ENCODE measurements around the gene RAC2. TPM values are rescaled to one million over a fixed set of nuclear protein-coding genes. Genes with fewer than 3 reads are reported as not detected.

RAC2 gene
- total RNA-seq, 2 donors from 2014 or later, result 27.4 to 27.6 TPM

DNA sequence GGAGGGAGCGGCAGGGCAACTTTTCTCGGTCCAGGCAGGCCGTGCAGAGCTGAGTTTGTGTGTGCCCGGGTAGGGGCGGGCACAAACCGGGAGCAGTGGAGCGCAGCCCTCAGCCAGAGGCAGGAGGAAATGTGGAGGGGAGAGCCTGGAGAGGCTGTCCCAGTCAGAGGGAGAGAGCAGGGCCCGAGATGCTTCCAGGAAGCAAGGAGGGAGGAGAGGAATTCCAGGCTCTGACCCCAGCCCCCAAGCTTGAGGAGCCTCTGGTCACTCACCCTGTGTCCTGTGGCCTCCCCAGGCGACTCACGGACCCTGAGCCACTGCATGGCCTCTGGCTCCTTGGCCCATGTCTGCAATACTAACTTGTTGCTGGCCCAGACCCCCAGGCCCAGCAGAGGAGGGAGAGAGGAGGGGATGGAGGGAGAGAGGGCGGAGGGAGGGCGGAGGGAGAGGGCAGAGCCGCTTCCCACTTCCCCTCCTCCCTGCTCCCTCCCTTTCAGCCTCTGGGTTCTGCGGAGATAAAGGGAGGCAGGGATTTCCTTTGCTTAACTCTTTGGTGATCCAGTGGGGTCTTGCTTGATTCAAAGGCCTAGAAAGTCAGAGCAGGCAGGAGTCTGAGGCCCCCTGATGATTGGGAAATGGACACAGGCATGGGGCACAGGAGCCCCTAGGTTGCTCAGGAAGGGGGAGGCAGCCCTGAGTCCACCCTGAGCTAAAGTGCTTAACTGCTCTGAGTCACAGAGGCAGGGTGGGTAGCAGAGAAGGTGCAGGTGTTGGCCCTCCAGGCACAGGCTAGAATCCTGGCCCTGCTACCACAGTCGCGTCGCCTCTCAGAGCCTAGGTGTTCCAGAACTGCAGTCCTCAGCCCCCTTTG is 55.9 kb downstream of the RAC2 start, which contains the start of gene C1QTNF6:
Gene C1QTNF6, minus strand, starts transcription at position 357 of the 871 bp plus-strand sequence. Its CDS starts 34 bp downstream, at position 323.
- Histone ChIP-seq H3K4me3 (peak within 1 kb of the TSS; percentile 14), H3K27me3 (no peaks in the 10 kb centered on the region), H3K9me3 (no peaks in the 10 kb centered on the region), H3K27ac (peak within 1 kb of the TSS; percentile 86), H3K4me1 (peaks cover 14% of the 10 kb centered on the region), H3K9ac (ENCODE audit: low read depth in 2 of 2, low read length in 2 of 2) (peak within 1 kb of the TSS; percentile 74 to 89), H3K36me3 (no peaks in the 10 kb centered on the region)
- peak; percentile 65 for DNase-seq
- TF ChIP-seq, protein P1, sequence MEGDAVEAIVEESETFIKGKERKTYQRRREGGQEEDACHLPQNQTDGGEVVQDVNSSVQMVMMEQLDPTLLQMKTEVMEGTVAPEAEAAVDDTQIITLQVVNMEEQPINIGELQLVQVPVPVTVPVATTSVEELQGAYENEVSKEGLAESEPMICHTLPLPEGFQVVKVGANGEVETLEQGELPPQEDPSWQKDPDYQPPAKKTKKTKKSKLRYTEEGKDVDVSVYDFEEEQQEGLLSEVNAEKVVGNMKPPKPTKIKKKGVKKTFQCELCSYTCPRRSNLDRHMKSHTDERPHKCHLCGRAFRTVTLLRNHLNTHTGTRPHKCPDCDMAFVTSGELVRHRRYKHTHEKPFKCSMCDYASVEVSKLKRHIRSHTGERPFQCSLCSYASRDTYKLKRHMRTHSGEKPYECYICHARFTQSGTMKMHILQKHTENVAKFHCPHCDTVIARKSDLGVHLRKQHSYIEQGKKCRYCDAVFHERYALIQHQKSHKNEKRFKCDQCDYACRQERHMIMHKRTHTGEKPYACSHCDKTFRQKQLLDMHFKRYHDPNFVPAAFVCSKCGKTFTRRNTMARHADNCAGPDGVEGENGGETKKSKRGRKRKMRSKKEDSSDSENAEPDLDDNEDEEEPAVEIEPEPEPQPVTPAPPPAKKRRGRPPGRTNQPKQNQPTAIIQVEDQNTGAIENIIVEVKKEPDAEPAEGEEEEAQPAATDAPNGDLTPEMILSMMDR (IDR thresholded peaks at IDR 0.05), result no peak
- intact Hi-C loops (cut with DNase I), result no loop called here

DNA sequence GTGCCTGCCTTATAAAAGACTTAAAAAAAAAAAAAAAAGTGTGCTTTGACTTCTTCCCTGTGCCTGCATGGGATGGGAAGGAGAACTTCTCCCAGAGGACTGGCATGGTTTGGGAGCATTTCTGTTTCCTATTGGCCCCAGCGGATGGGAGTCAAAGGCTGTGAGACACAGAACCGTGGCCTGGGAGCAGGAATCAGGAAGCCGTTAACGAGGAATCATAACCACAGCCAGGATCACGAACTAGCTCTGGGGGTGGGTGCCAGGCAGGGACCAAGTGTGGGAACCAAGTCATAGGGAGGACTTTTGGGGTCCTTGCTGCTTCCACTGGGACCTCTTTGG is 56.5 kb downstream of the RAC2 start:
- H3K4me3 ChIP-seq, result peak overlapping the region; percentile 14
- intact Hi-C loops (cut with DNase I), result no loop called here
- H3K27ac ChIP-seq, result peak overlapping the region; percentile 86
- H3K36me3 ChIP-seq, result no peaks in the 10 kb centered on the region
- H3K9ac ChIP-seq (ENCODE audit: low read depth in 2 of 2, low read length in 2 of 2), result peak overlapping the region; percentile 74 to 89
- no peaks in the 10 kb centered on the region for H3K9me3 ChIP-seq
- TF ChIP-seq, protein P1 (IDR thresholded peaks at IDR 0.05), result no peak
- H3K4me1 ChIP-seq, result peaks cover 12% of the 10 kb centered on the region
- H3K27me3 ChIP-seq, result no peaks in the 10 kb centered on the region
- peak; percentile 73 for DNase-seq

DNA sequence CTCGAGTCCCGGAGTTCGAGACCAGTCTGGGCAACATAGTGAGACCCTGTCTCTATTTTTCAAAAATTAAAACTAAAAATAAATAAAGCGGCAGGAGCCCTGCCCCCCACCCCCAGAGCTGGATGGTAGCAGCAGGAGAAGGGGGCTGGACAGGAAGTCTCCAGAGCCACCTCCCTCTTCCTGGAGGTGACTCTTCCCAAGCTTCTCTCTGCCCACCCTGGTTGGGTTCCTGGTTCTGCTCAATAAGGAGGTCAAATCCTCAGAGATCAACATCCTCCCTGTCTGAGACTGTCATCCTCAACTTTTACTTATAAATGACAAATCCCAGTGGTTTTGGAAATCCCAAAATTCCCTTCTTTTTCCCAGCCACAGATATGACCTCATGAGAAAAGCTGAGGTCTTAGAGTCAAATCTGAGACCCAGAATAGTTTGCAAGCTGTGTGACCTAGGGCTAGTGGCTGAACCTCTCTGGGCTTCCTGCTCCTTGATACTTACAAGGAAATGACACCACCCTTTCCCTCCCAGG is 57.0 kb downstream of the RAC2 start:
- DNase-seq, result no peak
- Histone ChIP-seq H3K4me3 (no peak overlapping the region), H3K9ac (ENCODE audit: low read depth in 2 of 2, low read length in 2 of 2) (peak overlapping the region; percentile 16 to 89)

DNA sequence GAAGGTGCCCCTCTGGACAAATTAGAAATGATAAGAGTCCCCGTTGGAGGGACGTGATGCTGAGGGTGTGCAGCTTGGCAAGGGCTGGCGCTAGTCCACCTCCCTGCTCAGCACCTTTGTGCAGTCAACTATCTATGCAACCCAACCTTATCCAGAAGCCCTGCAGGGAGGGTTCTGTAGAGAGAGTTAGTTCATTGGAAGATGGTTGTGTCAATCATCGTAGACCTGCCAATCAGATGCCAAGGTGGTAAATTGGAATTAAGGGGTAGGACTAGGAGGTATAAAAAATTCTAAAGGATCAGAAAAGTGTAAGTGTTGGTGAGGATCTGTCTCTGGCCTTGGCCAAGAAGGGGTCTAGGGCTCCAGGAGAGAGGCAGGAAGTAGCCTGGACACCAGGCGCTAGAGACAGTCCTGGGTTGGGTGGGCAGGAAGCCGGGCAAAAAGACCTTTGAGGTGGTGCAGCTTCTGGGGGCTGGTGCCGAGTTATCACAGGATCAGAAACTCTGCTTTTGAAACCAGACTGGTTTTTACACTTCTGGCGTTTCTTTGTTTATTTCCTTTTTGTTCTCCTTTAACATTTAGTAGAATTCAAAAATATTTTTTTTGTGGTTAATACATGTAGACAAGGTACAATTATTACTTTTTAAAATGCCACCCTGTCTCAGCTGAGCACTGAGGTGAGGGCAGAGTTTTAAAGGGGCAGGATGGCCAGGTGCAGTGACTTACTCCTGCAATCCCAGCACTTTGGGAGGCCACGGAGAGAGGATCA is 57.7 kb downstream of the RAC2 start:
- Histone ChIP-seq H3K9ac (ENCODE audit: low read depth in 2 of 2, low read length in 2 of 2) (no peak overlapping the region), H3K27me3 (no peaks in the 10 kb centered on the region), H3K27ac (peak overlapping the region; percentile 86), H3K36me3 (no peaks in the 10 kb centered on the region), H3K4me3 (no peak overlapping the region), H3K9me3 (no peaks in the 10 kb centered on the region), H3K4me1 (peaks cover 12% of the 10 kb centered on the region)
- TF ChIP-seq, protein P1 (IDR thresholded peaks at IDR 0.05), result no peak
- intact Hi-C loops (cut with DNase I), result no loop called here
- no peak for DNase-seq

More for the DNA sequence above, 57.0 kb downstream of the RAC2 start:
- TF ChIP-seq, protein P1 (IDR thresholded peaks at IDR 0.05), result no peak
- H3K9me3 ChIP-seq, result no peaks in the 10 kb centered on the region
- H3K4me1 ChIP-seq, result peaks cover 12% of the 10 kb centered on the region
- H3K27ac ChIP-seq, result peak overlapping the region; percentile 86
- intact Hi-C loops (cut with DNase I), result no loop called here
- no peaks in the 10 kb centered on the region for H3K27me3 ChIP-seq
- H3K36me3 ChIP-seq, result no peaks in the 10 kb centered on the region

DNA sequence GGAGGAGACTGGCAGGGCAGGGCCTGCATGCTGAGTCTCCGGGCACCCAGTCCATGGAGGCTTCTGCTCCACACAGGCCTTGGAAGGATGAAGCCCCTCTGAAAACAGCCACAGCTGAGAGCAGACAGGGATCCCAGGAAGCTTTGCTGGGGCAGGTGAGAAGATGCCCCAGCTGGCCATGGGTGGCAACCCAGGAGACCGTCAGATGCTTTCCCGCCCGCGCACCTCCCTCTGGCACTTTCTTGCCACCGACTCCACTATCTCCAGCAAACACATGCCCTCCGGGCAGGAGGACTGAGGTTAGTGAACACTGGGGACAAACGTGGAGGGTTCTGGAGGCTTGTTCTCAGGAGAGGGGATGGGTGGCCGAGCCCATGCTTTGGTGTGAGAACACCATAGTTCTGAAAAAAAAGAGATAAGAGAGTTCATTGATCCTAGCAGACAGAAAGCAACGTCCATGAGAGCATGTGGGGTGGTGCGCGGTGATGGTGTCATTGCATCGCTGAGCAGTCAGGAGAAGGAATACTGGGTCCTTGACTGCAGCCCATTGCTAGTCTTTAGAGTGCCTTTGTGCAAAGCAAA is 58.3 kb downstream of the RAC2 start:
- H3K36me3 ChIP-seq, result no peaks in the 10 kb centered on the region
- no peak overlapping the region for H3K9ac ChIP-seq (ENCODE audit: low read depth in 2 of 2, low read length in 2 of 2)
- peaks cover 12% of the 10 kb centered on the region for H3K4me1 ChIP-seq
- TF ChIP-seq, protein P1 (IDR thresholded peaks at IDR 0.05), result no peak
- no peak for DNase-seq
- no peak overlapping the region for H3K4me3 ChIP-seq
- intact Hi-C loops (cut with DNase I), result no loop called here
- H3K27ac ChIP-seq, result no peak overlapping the region
- H3K9me3 ChIP-seq, result no peaks in the 10 kb centered on the region
- H3K27me3 ChIP-seq, result no peaks in the 10 kb centered on the region

Measured in colonic mucosa (tissue), 4 donors.